GM12878 (cell line): ENCODE data around the gene GJB4. TPM values are rescaled to one million over a fixed set of nuclear protein-coding genes. Genes with fewer than 3 reads are reported as not detected.

Experiments
- ATAC-seq: fragments of 200-7000 bp; cut with Tn5 transposase; 3 replicates; pipeline ENCODE4 v1.9.1; 2020; ENCODE audit warnings: mild to moderate bottlenecking, moderate library complexity
- BruUV-seq: library from RNA; stranded (reverse); fragments of 400-500 nt; replicated peaks from 2 replicates; lab custom pipeline; 2021; lab: Mats Ljungman, UMichigan
- CTCF ChIA-PET: fragments of 300-600 bp; sonication (Branson Sonifier 250); formaldehyde crosslinking; extraction: SDS; loops from one replicate; lab custom pipeline; 2021; ENCODE audit warnings: inconsistent platforms; lab: Yijun Ruan, JAX
- POLR2A ChIA-PET: fragments of 350-600 bp; formaldehyde crosslinking; extraction: SDS; loops from one replicate; lab custom pipeline; 2021; ENCODE audit warnings: inconsistent platforms; lab: Charles Lee
- RAD21 ChIA-PET: fragments of 300-600 bp; sonication (Branson Sonifier 250); formaldehyde crosslinking; loops from one replicate; lab custom pipeline; 2023; ENCODE audit warnings: antibody characterized with exemption; ENCODE audit not compliant: unreplicated experiment; lab: Charles Lee
- SMC1A ChIA-PET: fragments of 300-600 bp; sonication (Branson Sonifier 250); formaldehyde crosslinking; loops from one replicate; lab custom pipeline; 2023; ENCODE audit not compliant: unreplicated experiment, uncharacterized antibody; lab: Charles Lee
- DNase-seq: peaks from one replicate; pipeline ENCODE4 v3.0.0-alpha.2; 2011; ENCODE audit warnings: low read depth, low spot score
- FAIRE-seq: peaks from 3 replicates; lab custom pipeline; 2011; peaks lifted over from hg19 to GRCh38; lab: Jason Lieb, UNC
- H2AFZ ChIP-seq: 2 replicates; pipeline ENCODE4 v1.6.0; 2011; ENCODE audit warnings: low read depth, low read length, control low read depth; ENCODE audit not compliant: control insufficient read depth
- H3K27ac ChIP-seq: 2 replicates; pipeline ENCODE4 v1.5.1; 2011; ENCODE audit warnings: control low read depth; ENCODE audit not compliant: control insufficient read depth, insufficient read depth
- H3K27me3 ChIP-seq, 2 experiments: replicated peaks in 1 of 2; 2 replicates each; pipeline versions ENCODE4 v1.6.0 to v1.6.1; 2011; ENCODE audit warnings: low read length in 1 of 2; ENCODE audit not compliant: control insufficient read depth in 2 of 2, insufficient read depth in 2 of 2
- H3K36me3 ChIP-seq, 2 experiments: 2 replicates each; pipeline ENCODE4 v1.5.1; 2011; ENCODE audit warnings: low read length in 1 of 2; ENCODE audit not compliant: control insufficient read depth in 2 of 2, insufficient read depth in 2 of 2
- H3K4me1 ChIP-seq: 2 replicates; pipeline ENCODE4 v1.6.1; 2011; ENCODE audit warnings: mild to moderate bottlenecking, low read length, moderate library complexity, mixed read lengths; ENCODE audit not compliant: control insufficient read depth, insufficient read depth
- H3K4me2 ChIP-seq: 2 replicates; pipeline ENCODE4 v1.6.0; 2011; ENCODE audit warnings: control low read depth; ENCODE audit not compliant: control insufficient read depth, insufficient read depth
- H3K4me3 ChIP-seq: fragments of 200-600 bp; sonication (generic); 2 replicates; pipeline ENCODE4 v1.5.1; 2016
- H3K79me2 ChIP-seq: 2 replicates; pipeline ENCODE4 v1.6.0; 2011; ENCODE audit warnings: low read length; ENCODE audit not compliant: control insufficient read depth, insufficient read depth
- H3K9ac ChIP-seq: 2 replicates; pipeline ENCODE4 v1.8.0; 2011; ENCODE audit warnings: low read length, control low read depth, mixed read lengths; ENCODE audit not compliant: control insufficient read depth, insufficient read depth
- H3K9me3 ChIP-seq: replicated peaks from 3 replicates; pipeline ENCODE4 v1.5.1; 2011; ENCODE audit warnings: mild to moderate bottlenecking, low read length; ENCODE audit not compliant: control insufficient read depth, insufficient read depth
- H4K20me1 ChIP-seq: 2 replicates; pipeline ENCODE4 v1.6.0; 2011; ENCODE audit not compliant: control insufficient read depth, insufficient read depth
- ASH2L ChIP-seq: fragments of 300-600, 200-600 bp; sonication (generic); IDR thresholded peaks from 2 replicates; pipeline ENCODE4 v1.6.1; 2017; ENCODE audit warnings: low read depth, mild to moderate bottlenecking, borderline replicate concordance
- EP300 ChIP-seq, 2 experiments: fragments of 150-350 bp in 1 of 2; IDR thresholded peaks; 2 replicates each; pipeline ENCODE4 v1.6.1; 2011 to 2012; ENCODE audit warnings: low read depth in 2 of 2, low read length in 2 of 2, borderline replicate concordance in 1 of 2, improper control_type of control experiment in 1 of 2, inconsistent platforms in 1 of 2; ENCODE audit not compliant: control insufficient read depth in 1 of 2
- HCFC1 ChIP-seq: fragments of 150-350 bp; IDR thresholded peaks from 2 replicates; pipeline ENCODE4 v1.6.1; 2014; ENCODE audit warnings: low read length
- HDAC6 ChIP-seq: fragments of 200-600 bp; sonication (generic); IDR thresholded peaks from one replicate; pipeline ENCODE4 v1.8.0; 2017; ENCODE audit warnings: antibody characterized with exemption; ENCODE audit not compliant: unreplicated experiment
- KDM1A ChIP-seq: fragments of 200-600 bp; sonication (generic); IDR thresholded peaks from 2 replicates; pipeline ENCODE4 v1.6.1; 2016; ENCODE audit warnings: borderline replicate concordance
- MYB ChIP-seq: fragments of 150-350 bp; IDR thresholded peaks from 2 replicates; pipeline ENCODE4 v1.6.1; 2014; ENCODE audit warnings: mild to moderate bottlenecking, low read depth, low read length, borderline replicate concordance
- PAX5 ChIP-seq: IDR thresholded peaks from 2 replicates; pipeline ENCODE4 v1.6.1; 2011; ENCODE audit warnings: low read depth, low read length, borderline replicate concordance
- PKNOX1 ChIP-seq: fragments of 450-650 bp; IDR thresholded peaks from 2 replicates; pipeline ENCODE4 v1.6.1; 2016; ENCODE audit warnings: mild to moderate bottlenecking
- SMAD5 ChIP-seq: IDR thresholded peaks from 2 replicates; pipeline ENCODE4 v1.6.1; 2016; ENCODE audit warnings: antibody characterized with exemption, low read depth
- SP1 ChIP-seq: IDR thresholded peaks from one replicate; pipeline ENCODE4 v1.6.1; 2011; ENCODE audit warnings: low read depth, low read length
- ZNF274 ChIP-seq: IDR thresholded peaks from one replicate; pipeline ENCODE4 v1.8.0; 2011; ENCODE audit not compliant: insufficient read length, insufficient read depth
- WGBS: methylation state at CpG from one replicate; pipeline ENCODE4 v1.1.6; 2016; ENCODE audit warnings: low lambda C conversion rate; ENCODE audit not compliant: insufficient replicate concordance, insufficient coverage; ENCODE audit errors: missing lambda C conversion rate; 5-methylcytosine and 5-hydroxymethylcytosine counted together
- in situ Hi-C: fragments of 300-500 bp; cut with MboI; formaldehyde crosslinking; loops from 9 replicates; pipeline ENCODE4 v1.14.3; 2018; ENCODE audit warnings: mixed read lengths
- intact Hi-C: fragments of 100-400 bp; cut with micrococcal nuclease; formaldehyde crosslinking; loops from one replicate; pipeline ENCODE4 v1.14.2; 2022; ENCODE audit not compliant: unreplicated experiment
- polyA plus RNA-seq, 11 experiments: library from polyadenylated mRNA; depleted of rRNA in 4 of 11; unstranded in 6 of 11; stranded (reverse) in 5 of 11; fragments of >200 nt; fragmentation: Nextera tagmentation in 4 of 11; fragmentation: Illumina TruSeq in 1 of 11; extraction: Ambion mirVana in 4 of 11; extraction: Trizol in 1 of 11; gene quantifications; 1 replicate in 1 of 11; 2 replicates in 10 of 11; pipeline versions ENCODE4 v1.2.1 to v1.2.3, GENCODE V29; 2011 to 2016; ENCODE audit warnings: inconsistent platforms in 2 of 11, missing spikeins in 2 of 11, low read depth in 1 of 11
- total RNA-seq, 4 experiments: library from RNA; depleted of rRNA in 3 of 4; stranded (reverse); fragments of >200 nt in 3 of 4; fragmentation: Illumina TruSeq in 1 of 4; extraction: Trizol in 1 of 4; gene quantifications; 2 replicates each; pipeline versions ENCODE4 v1.2.1 to v1.2.3, GENCODE V29; 2013 to 2021

Gene GJB4
- total and polyA plus RNA-seq, 10 of the 15 experiments (the other 5 are each of a cell fraction or from before 2014, with no cell fraction given): not detected

GRCh38 chr1:34780528-34780927 lies 21.0 kb downstream of the GJB4 start:
- 55% methylated on average over 2 of the region's 2 CpGs for WGBS
- in situ Hi-C loops: no loop called here
- no peak overlapping the region for H2AFZ ChIP-seq
- ChIA-PET CTCF (interaction anchor here (1.2 kb wide), 1 partner anchor 72 kb away, joined by 3 read pairs; no protein-coding TSS in a partner anchor), SMC1A (no interaction called here), POLR2A (no interaction called here), RAD21 (no interaction called here)
- H3K79me2 ChIP-seq: no peaks in the 10 kb centered on the region
- no peak overlapping the region for H3K27ac ChIP-seq
- H3K4me3 ChIP-seq: no peak overlapping the region
- FAIRE-seq (no peak), ATAC-seq (no peak), DNase-seq (no peak)
- no peaks in the 10 kb centered on the region for H3K4me1 ChIP-seq
- BruUV-seq: no TSS peak
- no peaks in the 10 kb centered on the region for H4K20me1 ChIP-seq
- H3K9me3 ChIP-seq: no peaks in the 10 kb centered on the region
- H3K4me2 ChIP-seq: no peak overlapping the region
- intact Hi-C loops: no loop called here
- peaks cover 2 to 10% of the 10 kb centered on the region in 2 experiments; a peak in 3 of 4 replicates for H3K27me3 ChIP-seq
- H3K9ac ChIP-seq: no peak overlapping the region
- no peaks in the 10 kb centered on the region for H3K36me3 ChIP-seq
- TF ChIP-seq EP300 (IDR thresholded peaks at IDR 0.05; ENCODE audit: borderline replicate concordance in 1 of 2, control insufficient read depth in 1 of 2, low read depth in 2 of 2, low read length in 2 of 2) (no peak), PKNOX1 (no peak), PAX5 (no peak), MYB (no peak), HCFC1 (no peak), ASH2L (no peak), KDM1A (no peak), SP1 (no peak), ZNF274 (no peak), SMAD5 (no peak), HDAC6 (no peak)
- TF ChIP-seq, all 136 proteins: peak for 0
